NCI-H1436 (cell line): ENCODE measurements around the gene KAT14.
"Not testable (repeated sequence)": the region's sequence is repeated elsewhere in the genome, so short reads cannot be mapped to it uniquely, and the experiment has no call there.

ENCODE experiments used
- DNase-seq: peaks from one replicate; lab custom pipeline; 2025; lab: John Stamatoyannopoulos, UW

The KAT14 gene

GRCh38 chr20:18164356-18164755, 26.7 kb downstream of the KAT14 start:
- DNase-seq: no peak

GRCh38 chr20:18165553-18165952, 27.9 kb downstream of the KAT14 start:
- no peak for DNase-seq

GRCh38 chr20:18166241-18166881, 28.7 kb downstream of the KAT14 start:
- no peak for DNase-seq

- no peak for DNase-seq
Measured at GRCh38 chr20:18166950-18167349, 29.3 kb downstream of the KAT14 start.

GRCh38 chr20:18172379-18172778, 34.7 kb downstream of the KAT14 start:
- DNase-seq: no peak

- DNase-seq: no peak
Measured at GRCh38 chr20:18174906-18175683, 37.4 kb downstream of the KAT14 start.

GRCh38 chr20:18176318-18176785, 38.7 kb downstream of the KAT14 start:
- DNase-seq: no peak

GRCh38 chr20:18180366-18180765, 42.7 kb downstream of the KAT14 start:
- DNase-seq: not testable (repeated sequence)

GRCh38 chr20:18180815-18181214, 43.2 kb downstream of the KAT14 start:
- DNase-seq: no peak

GRCh38 chr20:18187020-18187419, 49.4 kb downstream of the KAT14 start:
- DNase-seq: no peak

GRCh38 chr20:18188434-18188833, 50.8 kb downstream of the KAT14 start:
- DNase-seq: no peak

GRCh38 chr20:18190338-18191233, 52.9 kb downstream of the KAT14 start:
- no peak for DNase-seq

- no peak for DNase-seq
Measured at GRCh38 chr20:18191306-18191705, 53.6 kb downstream of the KAT14 start.

GRCh38 chr20:18194461-18194860, 56.8 kb downstream of the KAT14 start:
- not testable (repeated sequence) for DNase-seq

GRCh38 chr20:18195931-18196330, 58.3 kb downstream of the KAT14 start:
- no peak for DNase-seq

GRCh38 chr20:18197382-18198070, 59.9 kb downstream of the KAT14 start:
- DNase-seq: no peak

- no peak for DNase-seq
Measured at GRCh38 chr20:18202966-18203365, 65.3 kb downstream of the KAT14 start.

- DNase-seq: not testable (repeated sequence)
Measured at GRCh38 chr20:18203700-18204099, 66.0 kb downstream of the KAT14 start.

GRCh38 chr20:18213002-18213401, 75.3 kb downstream of the KAT14 start:
- DNase-seq: no peak

GRCh38 chr20:18215566-18215965, 77.9 kb downstream of the KAT14 start:
- DNase-seq: no peak

- DNase-seq: no peak
Measured at GRCh38 chr20:18218280-18218679, 80.6 kb downstream of the KAT14 start.

- DNase-seq: no peak
Measured at GRCh38 chr20:18223409-18223808, 85.7 kb downstream of the KAT14 start.
